HepG2 (cell line): ENCODE measurements around the gene ARCN1. TPM values are rescaled to one million over a fixed set of nuclear protein-coding genes. Genes with fewer than 3 reads are reported as not detected.

Experiments
- ATAC-seq: fragments of 200-7000 bp; cut with Tn5 transposase; 3 replicates; pipeline ENCODE4 v1.9.1; 2020; ENCODE audit warnings: mild to moderate bottlenecking, moderate library complexity
- BruUV-seq: library from RNA; stranded (reverse); fragments of 400-500 nt; replicated peaks from 2 replicates; lab custom pipeline; 2021; lab: Mats Ljungman, UMichigan
- CTCF ChIA-PET: fragments of 300-600 bp; formaldehyde crosslinking; extraction: SDS; loops from one replicate; lab custom pipeline; 2021; ENCODE audit warnings: low total read pairs, inconsistent platforms, low intra/inter-chr PET ratio; lab: Yijun Ruan, JAX
- POLR2A ChIA-PET: fragments of 350-600 bp; sonication (Branson Sonifier 250); formaldehyde crosslinking; loops from one replicate; lab custom pipeline; 2020; ENCODE audit warnings: antibody characterized with exemption, inconsistent platforms; lab: Yijun Ruan, JAX
- DNase-seq: peaks from one replicate; pipeline ENCODE4 v3.0.0-alpha.2; 2015; ENCODE audit warnings: low spot score
- FAIRE-seq: peaks from 3 replicates; lab custom pipeline; 2011; peaks lifted over from hg19 to GRCh38; lab: Jason Lieb, UNC
- H2AFZ ChIP-seq: one replicate; pipeline ENCODE4 v1.6.1; 2011; ENCODE audit warnings: low read length, inconsistent platforms
- H3K27ac ChIP-seq: fragments of 300-600 bp; 3 replicates; pipeline ENCODE4 v1.8.0; 2011; ENCODE audit warnings: mixed run types, mild to moderate bottlenecking, mixed read lengths, low read length, inconsistent platforms; ENCODE audit not compliant: insufficient read depth; ENCODE audit errors: extremely low read length
- H3K27me3 ChIP-seq, 2 experiments: fragments of 200-600 bp in 1 of 2; 2 replicates in 1 of 2; 3 replicates in 1 of 2; pipeline versions ENCODE4 v1.6.0 to v1.8.0; 2011; ENCODE audit warnings: low read length in 2 of 2, mild to moderate bottlenecking in 2 of 2, moderate library complexity in 2 of 2, inconsistent platforms in 1 of 2; ENCODE audit not compliant: insufficient read depth in 2 of 2, control insufficient read depth in 1 of 2
- H3K36me3 ChIP-seq, 2 experiments: fragments of 200-600 bp in 1 of 2; replicated peaks in 1 of 2; 2 replicates in 1 of 2; 3 replicates in 1 of 2; pipeline versions ENCODE4 v1.5.1 to v1.8.0; 2011; ENCODE audit warnings: low read length in 2 of 2, inconsistent platforms in 1 of 2; ENCODE audit not compliant: insufficient read depth in 2 of 2, control insufficient read depth in 1 of 2
- H3K4me1 ChIP-seq: 2 replicates; pipeline ENCODE4 v1.5.1; 2012; ENCODE audit warnings: low read length, inconsistent platforms; ENCODE audit not compliant: insufficient read depth
- H3K4me2 ChIP-seq: 2 replicates; pipeline ENCODE4 v1.6.0; 2011; ENCODE audit warnings: low read depth, low read length, inconsistent platforms
- H3K4me3 ChIP-seq, 3 experiments: fragments of 200-600 bp in 1 of 3; sonication (generic), shearing (Covaris generic) in 1 of 3; replicated peaks in 1 of 3; 2 replicates each; pipeline ENCODE4 v1.5.1; 2011 to 2016; ENCODE audit warnings: low read length in 3 of 3, inconsistent platforms in 2 of 3, low read depth in 2 of 3, mild to moderate bottlenecking in 2 of 3, control low read depth in 1 of 3, mixed read lengths in 1 of 3; ENCODE audit not compliant: insufficient read depth in 1 of 3
- H3K79me2 ChIP-seq: one replicate; pipeline ENCODE4 v1.6.1; 2011; ENCODE audit warnings: low read length, inconsistent platforms; ENCODE audit not compliant: insufficient read depth
- H3K9ac ChIP-seq: 2 replicates; pipeline ENCODE4 v1.6.0; 2011; ENCODE audit warnings: mild to moderate bottlenecking, low read depth, low read length, inconsistent platforms; ENCODE audit not compliant: insufficient read depth
- H3K9me3 ChIP-seq: 2 replicates; pipeline ENCODE4 v1.5.1; 2012; ENCODE audit warnings: mild to moderate bottlenecking, low read length
- H4K20me1 ChIP-seq: 2 replicates; pipeline ENCODE4 v1.6.0; 2011; ENCODE audit warnings: inconsistent platforms, mild to moderate bottlenecking, low read length, moderate library complexity; ENCODE audit not compliant: insufficient read depth
- DRAP1 ChIP-seq: IDR thresholded peaks from 2 replicates; pipeline ENCODE4 v1.6.1; 2016; ENCODE audit warnings: missing genetic modification reagents, missing compliant biosample characterization
- FIP1L1 ChIP-seq: fragments of 200-400 bp; formaldehyde crosslinking; IDR thresholded peaks from 2 replicates; pipeline ENCODE4 v1.6.1; 2018; ENCODE audit warnings: low read depth, mild to moderate bottlenecking, low read length, moderate library complexity, borderline replicate concordance; ENCODE audit not compliant: insufficient read depth
- FOSL2 ChIP-seq: sonication (generic); formaldehyde crosslinking; IDR thresholded peaks from 2 replicates; pipeline ENCODE4 v1.4.0; 2020; ENCODE audit warnings: missing genetic modification reagents
- HMG20B ChIP-seq: conservative IDR thresholded peaks from 2 replicates; pipeline ENCODE4 v1.6.1; 2016; ENCODE audit warnings: missing genetic modification reagents, missing compliant biosample characterization
- NR2C2 ChIP-seq: sonication (generic); formaldehyde crosslinking; IDR thresholded peaks from 2 replicates; pipeline ENCODE4 v1.4.0; 2020; ENCODE audit warnings: missing genetic modification reagents, mild to moderate bottlenecking, moderate library complexity, borderline replicate concordance
- SKIL ChIP-seq: sonication (generic); formaldehyde crosslinking; IDR thresholded peaks from 2 replicates; pipeline ENCODE4 v1.8.0; 2022; ENCODE audit warnings: missing genetic modification reagents, mild to moderate bottlenecking, moderate library complexity, borderline replicate concordance
- ZBTB33 ChIP-seq: sonication (generic); formaldehyde crosslinking; IDR thresholded peaks from 2 replicates; pipeline ENCODE4 v1.4.0; 2020; ENCODE audit warnings: missing genetic modification reagents
- ZNF674 ChIP-seq: sonication (generic); formaldehyde crosslinking; IDR thresholded peaks from 2 replicates; pipeline ENCODE4 v1.5.0; 2020; ENCODE audit warnings: low read depth, mild to moderate bottlenecking, missing genetic modification reagents
- ZNF782 ChIP-seq: sonication (generic); formaldehyde crosslinking; IDR thresholded peaks from 2 replicates; pipeline ENCODE4 v1.4.0; 2020; ENCODE audit warnings: missing genetic modification reagents, mild to moderate bottlenecking, borderline replicate concordance
- ZNF816 ChIP-seq: sonication (generic); formaldehyde crosslinking; IDR thresholded peaks from 2 replicates; pipeline ENCODE4 v1.8.0; 2022; ENCODE audit warnings: missing genetic modification reagents, mild to moderate bottlenecking, borderline replicate concordance
- ZNF879 ChIP-seq: sonication (generic); formaldehyde crosslinking; IDR thresholded peaks from 2 replicates; pipeline ENCODE4 v1.8.1; 2023; ENCODE audit warnings: missing genetic modification reagents
- WGBS: methylation state at CpG from one replicate; pipeline ENCODE4 v1.1.6; 2017; ENCODE audit warnings: low lambda C conversion rate; 5-methylcytosine and 5-hydroxymethylcytosine counted together
- in situ Hi-C: cut with HindIII; loops from 2 replicates; pipeline ENCODE4 v1.10.0; 2017; ENCODE audit warnings: low pct_unique_long_range_greater_than_20kb; ENCODE audit not compliant: extremely low pct_ligation_motif_present
- intact Hi-C: fragments of 100-400 bp; cut with micrococcal nuclease; formaldehyde crosslinking; loops from one replicate; pipeline ENCODE4 v1.10.0; 2022; ENCODE audit not compliant: unreplicated experiment
- polyA plus RNA-seq, 8 experiments: library from polyadenylated mRNA; depleted of rRNA in 3 of 8; stranded (reverse) in 7 of 8; unstranded in 1 of 8; fragments of >200 nt; fragmentation: Illumina TruSeq in 4 of 8; extraction: Trizol in 4 of 8; gene quantifications; 2 replicates each; pipeline versions ENCODE4 v1.2.1 to v1.2.3, GENCODE V29; 2011 to 2016; ENCODE audit warnings: low read depth in 4 of 8, missing spikeins in 1 of 8, mixed read lengths in 1 of 8; ENCODE audit not compliant: insufficient read depth in 1 of 8
- total RNA-seq, 5 experiments: library from RNA; depleted of rRNA; stranded (reverse); fragments of >200 nt; fragmentation: Illumina TruSeq; extraction: Trizol; gene quantifications; 2 replicates each; pipeline ENCODE4 v1.2.3, GENCODE V29; 2016; ENCODE audit warnings: low read depth in 1 of 5

The ARCN1 gene
- total and polyA plus RNA-seq, 2 of the 13 experiments (the other 11 are each of a cell fraction or from before 2014, with no cell fraction given) = 148 to 200 TPM

GRCh38 chr11:118608360-118609227 lies 36.4 kb downstream of the ARCN1 start (continued):
- TF ChIP-seq ZNF782 (CRISPR knock-in tag) = 0 out of 2 replicates have a peak, but pooled peaks have one; percentile 21
- peak; percentile 79 for TF ChIP-seq FOSL2 (CRISPR knock-in tag)
- no peak for TF ChIP-seq ZNF879

GRCh38 chr11:118609380-118610224 lies 37.4 kb downstream of the ARCN1 start:
- in situ Hi-C loops = no loop called here
- Histone ChIP-seq H2AFZ (no peak overlapping the region), H3K27ac (no peak overlapping the region)

More at GRCh38 chr11:118609380-118610224, 37.4 kb downstream of the ARCN1 start:
- TF ChIP-seq NR2C2 (CRISPR knock-in tag) = no peak
- no peak for TF ChIP-seq FIP1L1
- TF ChIP-seq ZNF674 (CRISPR knock-in tag) = no peak
- TF ChIP-seq DRAP1 (CRISPR knock-in tag) = no peak
- 0 out of 2 replicates have a peak, but pooled peaks have one; percentile 16 for TF ChIP-seq SKIL (CRISPR knock-in tag)
- no peak for TF ChIP-seq ZNF816
- TF ChIP-seq ZBTB33 (CRISPR knock-in tag) = peak; percentile 58
- TF ChIP-seq HMG20B (CRISPR knock-in tag) = no peak
- no peak overlapping the region for H3K9ac ChIP-seq
- no peak overlapping the region for H3K4me3 ChIP-seq
- peaks cover 0 to 6% of the 10 kb centered on the region in 2 experiments; a peak in 1 of 5 replicates for H3K27me3 ChIP-seq
- ChIA-PET POLR2A (interaction anchor here (0.8 to 6.9 kb wide), 4 partner anchors 9 to 24 kb away, joined by 3 to 83 read pairs (median 5); no protein-coding TSS in a partner anchor), CTCF (no interaction called here)
- H3K4me1 ChIP-seq = peaks cover 38% of the 10 kb centered on the region
- DNase-seq (no peak), ATAC-seq (no peak), FAIRE-seq (no peak)
- WGBS = 93% methylated on average over 27 of the region's 57 CpGs
- H4K20me1 ChIP-seq = no peaks in the 10 kb centered on the region
- BruUV-seq = no TSS peak
- H3K79me2 ChIP-seq = no peaks in the 10 kb centered on the region
- no peak overlapping the region for H3K4me2 ChIP-seq
- intact Hi-C loops = loop anchor here (5.0 kb wide), 1 partner anchor 37 kb away; the partner anchor contains the start of gene ARCN1
- H3K9me3 ChIP-seq = no peaks in the 10 kb centered on the region
- peaks cover 0 to 1% of the 10 kb centered on the region in 2 experiments; a peak in 1 of 5 replicates for H3K36me3 ChIP-seq
